Measurements from ENCODE around the gene TPST1.

DNA sequence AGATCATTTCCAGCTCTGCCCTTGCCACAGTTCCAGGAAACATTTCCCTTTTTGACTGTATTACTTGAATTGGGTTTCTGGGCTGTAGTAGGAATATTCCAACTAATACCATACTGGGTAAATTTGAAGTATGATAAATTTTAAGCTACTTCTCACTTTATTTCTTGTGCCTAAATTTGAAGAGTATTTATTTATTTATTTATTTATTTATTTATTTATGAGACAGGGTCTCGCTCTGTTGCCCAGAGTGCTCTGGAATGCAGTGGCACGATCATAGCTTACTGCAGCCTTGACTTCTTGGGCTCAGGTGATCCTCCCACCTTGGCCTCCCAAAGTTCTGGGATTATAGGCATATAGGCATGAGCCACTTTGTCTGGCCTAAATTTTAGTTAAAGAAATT, 105.5 kb downstream of the TPST1 start:
- no peak for TF ChIP-seq CTCF (optimal IDR thresholded peaks at IDR 0.05 in 1 of 3, IDR thresholded peaks at IDR 0.05 in 1 of 3, conservative IDR thresholded peaks at IDR 0.05 in 1 of 3; ENCODE audit: extremely low read depth in 1 of 3, insufficient read depth in 2 of 3, low read length in 3 of 3)
- no peak for TF ChIP-seq EZH2 (IDR thresholded peaks at IDR 0.05; ENCODE audit: low read length)

Data from keratinocyte (primary cell).